Measurements from ENCODE around the gene PRKN.

GRCh38 chr6:161971043-161971442 is 756.5 kb downstream of the PRKN start:
- TF ChIP-seq CTCF (IDR thresholded peaks at IDR 0.05) = no peak
- no peak for TF ChIP-seq ZFX (IDR thresholded peaks at IDR 0.05; ENCODE audit: borderline replicate concordance)

Data from 22Rv1 (cell line).